Spinal cord (tissue), 10 donors: Measurements from ENCODE around the gene BCOR. TPM values are rescaled to one million over a fixed set of nuclear protein-coding genes. Genes with fewer than 3 reads are reported as not detected.
A peak's percentile ranks its signal among the peaks of the same experiment; 100 is the strongest.

Source experiments
- DNase-seq, 6 donors: peaks; one replicate each; pipeline versions ENCODE4 v3.0.0 to v3.0.0-alpha.2; 2013 to 2015; ENCODE audit warnings: low spot score in 6 of 6, low read depth in 4 of 6
- H3K27ac ChIP-seq: one replicate; pipeline ENCODE4 v1.5.1; 2013; ENCODE audit warnings: low read depth, low read length, control low read depth
- H3K27me3 ChIP-seq: one replicate; pipeline ENCODE4 v1.6.1; 2013; ENCODE audit warnings: low read length; ENCODE audit not compliant: control insufficient read depth, insufficient read depth
- H3K36me3 ChIP-seq: one replicate; pipeline ENCODE4 v1.6.1; 2013; ENCODE audit warnings: low read length; ENCODE audit not compliant: control insufficient read depth, insufficient read depth
- H3K4me1 ChIP-seq: one replicate; pipeline ENCODE4 v1.6.1; 2013; ENCODE audit warnings: low read length; ENCODE audit not compliant: control insufficient read depth, insufficient read depth
- H3K4me3 ChIP-seq: one replicate; pipeline ENCODE4 v1.5.1; 2013; ENCODE audit warnings: low read depth, low read length, control low read depth
- H3K9me3 ChIP-seq: one replicate; pipeline ENCODE4 v1.6.1; 2013; ENCODE audit warnings: low read length; ENCODE audit not compliant: control insufficient read depth, insufficient read depth
- WGBS: methylation state at CpG from one replicate; pipeline ENCODE4 v1.1.5; 2013; ENCODE audit warnings: missing lambda C conversion rate; ENCODE audit not compliant: insufficient coverage; 5-methylcytosine and 5-hydroxymethylcytosine counted together
- polyA plus RNA-seq, 2 donors: library from polyadenylated mRNA; unstranded; fragments of 120-200 nt; gene quantifications; one replicate each; pipeline ENCODE4 v1.2.1, GENCODE V29; 2013; ENCODE audit not compliant: insufficient read length in 2 of 2
- total RNA-seq, 2 donors: library from RNA; depleted of rRNA in 1 of 2; stranded (reverse); fragments of 120-200 nt in 1 of 2; fragments of >200 nt in 1 of 2; gene quantifications; one replicate each; pipeline versions ENCODE4 v1.2.3 to v1.2.4, GENCODE V29; 2013 to 2014
- donor health status: healthy.

BCOR gene
- total and polyA plus RNA-seq, 4 donors = 26.7 to 32.3 (median 31.6) TPM

GRCh38 chrX:40037367-40037766, 60.4 kb downstream of the BCOR start:
- no peak overlapping the region for H3K27ac ChIP-seq

GRCh38 chrX:40035726-40036125, 62.0 kb downstream of the BCOR start:
- WGBS = 91% methylated on average over 2 of the region's 5 CpGs
- H3K27ac ChIP-seq = no peak overlapping the region

More at GRCh38 chrX:40037367-40037766, 60.4 kb downstream of the BCOR start:
- H3K9me3 ChIP-seq = peaks cover 2% of the 10 kb centered on the region
- no peak for DNase-seq
- H3K4me3 ChIP-seq = no peak overlapping the region
- no peaks in the 10 kb centered on the region for H3K4me1 ChIP-seq
- H3K27me3 ChIP-seq = peaks cover 2% of the 10 kb centered on the region
- H3K36me3 ChIP-seq = no peaks in the 10 kb centered on the region

GRCh38 chrX:40031911-40032310, 65.8 kb downstream of the BCOR start:
- Histone ChIP-seq H3K4me1 (no peaks in the 10 kb centered on the region), H3K9me3 (peaks cover 2% of the 10 kb centered on the region), H3K4me3 (no peak overlapping the region), H3K36me3 (no peaks in the 10 kb centered on the region), H3K27me3 (peaks cover 4% of the 10 kb centered on the region), H3K27ac (no peak overlapping the region)
- DNase-seq = no peak
- WGBS = no CpG with 5 or more reads among the region's 5 CpGs

More at GRCh38 chrX:40035726-40036125, 62.0 kb downstream of the BCOR start:
- Histone ChIP-seq H3K4me1 (no peaks in the 10 kb centered on the region), H3K4me3 (no peak overlapping the region), H3K9me3 (peaks cover 2% of the 10 kb centered on the region), H3K36me3 (no peaks in the 10 kb centered on the region), H3K27me3 (peaks cover 2% of the 10 kb centered on the region)
- peak in 1 of 6 donors; percentile 12 for DNase-seq

GRCh38 chrX:40030205-40030604, 67.6 kb downstream of the BCOR start:
- Histone ChIP-seq H3K27me3 (peaks cover 4% of the 10 kb centered on the region), H3K9me3 (peaks cover 2% of the 10 kb centered on the region), H3K4me1 (no peaks in the 10 kb centered on the region), H3K27ac (no peak overlapping the region), H3K36me3 (no peaks in the 10 kb centered on the region), H3K4me3 (no peak overlapping the region)
- DNase-seq = no peak
- WGBS = no CpG with 5 or more reads among the region's 3 CpGs

- no peaks in the 10 kb centered on the region for H3K4me1 ChIP-seq
- no peaks in the 10 kb centered on the region for H3K27me3 ChIP-seq
- H3K36me3 ChIP-seq = no peaks in the 10 kb centered on the region
- no CpG with 5 or more reads among the region's 3 CpGs for WGBS
- DNase-seq = no peak
- H3K9me3 ChIP-seq = peaks cover 2% of the 10 kb centered on the region
- no peak overlapping the region for H3K4me3 ChIP-seq
- H3K27ac ChIP-seq = no peak overlapping the region
Measured at GRCh38 chrX:40022421-40022820, 75.3 kb downstream of the BCOR start.

GRCh38 chrX:40021647-40022046, 76.1 kb downstream of the BCOR start:
- no CpG with 5 or more reads among the region's 2 CpGs for WGBS
- Histone ChIP-seq H3K27ac (no peak overlapping the region), H3K4me3 (no peak overlapping the region), H3K4me1 (no peaks in the 10 kb centered on the region), H3K9me3 (peaks cover 2% of the 10 kb centered on the region), H3K36me3 (no peaks in the 10 kb centered on the region), H3K27me3 (no peaks in the 10 kb centered on the region)
- DNase-seq = no peak

GRCh38 chrX:40019541-40019940, 78.2 kb downstream of the BCOR start:
- Histone ChIP-seq H3K36me3 (no peaks in the 10 kb centered on the region), H3K4me1 (no peaks in the 10 kb centered on the region), H3K27me3 (peaks cover 5% of the 10 kb centered on the region), H3K4me3 (no peak overlapping the region), H3K9me3 (peaks cover 4% of the 10 kb centered on the region), H3K27ac (no peak overlapping the region)
- WGBS = no CpG with 5 or more reads among the region's 4 CpGs
- no peak for DNase-seq

GRCh38 chrX:40018041-40018440, 79.7 kb downstream of the BCOR start:
- peaks cover 18% of the 10 kb centered on the region for H3K27me3 ChIP-seq
- no peaks in the 10 kb centered on the region for H3K36me3 ChIP-seq
- peaks cover 4% of the 10 kb centered on the region for H3K9me3 ChIP-seq
- no peak overlapping the region for H3K4me3 ChIP-seq
- H3K4me1 ChIP-seq = peaks cover 12% of the 10 kb centered on the region
- H3K27ac ChIP-seq = no peak overlapping the region
- WGBS = 80% methylated on average over 1 of the region's 5 CpGs
- no peak for DNase-seq

- WGBS = 79% methylated on average over 1 of the region's 2 CpGs
- Histone ChIP-seq H3K4me3 (no peak overlapping the region), H3K9me3 (peaks cover 4% of the 10 kb centered on the region), H3K27ac (no peak overlapping the region), H3K4me1 (peaks cover 25% of the 10 kb centered on the region), H3K27me3 (peaks cover 30% of the 10 kb centered on the region), H3K36me3 (no peaks in the 10 kb centered on the region)
- DNase-seq = no peak
Measured at GRCh38 chrX:40016749-40017148, 81.0 kb downstream of the BCOR start.

- H3K4me3 ChIP-seq = no peak overlapping the region
Measured at GRCh38 chrX:40015693-40016092, 82.1 kb downstream of the BCOR start.

More at GRCh38 chrX:40015693-40016092, 82.1 kb downstream of the BCOR start:
- DNase-seq = no peak
- Histone ChIP-seq H3K27ac (no peak overlapping the region), H3K36me3 (no peaks in the 10 kb centered on the region), H3K27me3 (peaks cover 36% of the 10 kb centered on the region), H3K4me1 (peaks cover 34% of the 10 kb centered on the region), H3K9me3 (peaks cover 2% of the 10 kb centered on the region)
- 19% methylated on average over 2 of the region's 4 CpGs for WGBS
